ENCODE results near the gene MRFAP1L1. TPM values are rescaled to one million over a fixed set of nuclear protein-coding genes. Genes with fewer than 3 reads are reported as not detected.

Gene MRFAP1L1
- total and polyA plus RNA-seq, 2 donors from 2014 or later, result 57.1 to 69.1 TPM

DNA sequence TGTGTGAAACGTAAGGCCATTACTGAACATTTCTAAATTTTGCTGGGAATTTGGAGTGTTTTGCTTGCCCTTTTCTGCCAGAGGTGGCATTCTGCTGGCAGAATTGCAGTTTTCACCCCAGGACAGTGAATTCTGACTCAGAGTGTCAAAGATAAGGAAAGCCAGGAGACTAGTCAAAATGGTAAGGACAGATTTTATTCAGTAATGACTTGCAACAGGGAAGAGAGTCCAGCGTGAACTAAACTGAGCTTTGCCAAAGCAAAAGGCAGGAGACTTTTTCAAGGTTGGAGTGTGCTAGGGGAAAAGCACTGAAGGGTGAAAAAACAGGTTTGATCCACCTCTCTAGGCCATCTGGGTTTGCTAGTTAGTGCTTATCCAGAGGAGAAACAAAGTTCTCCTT is 49.8 kb downstream of the MRFAP1L1 start:
- H3K9ac ChIP-seq (ENCODE audit: low read length in 3 of 3), result no peak overlapping the region
- FAIRE-seq, result no peak

DNA sequence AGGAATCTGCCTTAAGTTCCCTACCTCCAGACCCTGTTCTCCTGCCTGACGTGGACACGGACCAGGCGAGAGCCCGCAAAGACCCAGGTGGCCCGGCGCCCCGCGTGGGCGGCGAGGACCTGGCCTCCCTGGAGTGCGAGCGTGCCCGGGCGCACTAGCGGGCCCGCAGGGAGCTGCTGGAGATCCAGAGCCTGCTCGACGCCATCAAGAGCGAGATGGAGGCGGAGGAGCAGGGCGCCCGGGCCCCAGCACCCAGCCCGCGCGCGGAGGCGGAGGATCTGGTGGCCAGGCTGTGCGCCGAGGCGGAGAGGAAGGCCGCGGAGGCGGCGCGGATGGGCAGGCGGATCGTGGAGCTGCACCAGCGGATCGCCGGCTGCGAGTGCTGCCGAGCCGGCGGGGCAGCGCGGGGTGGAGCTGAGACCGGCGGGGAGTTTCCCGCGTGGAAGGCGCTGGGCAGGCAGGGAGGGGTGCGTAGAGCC is 51.0 kb downstream of the MRFAP1L1 start:
- DNase-seq (peak in 4 of 5 donors; percentile 37 to 84 (median 56)), FAIRE-seq (no peak)
- no peaks in the 10 kb centered on the region for H3K9me3 ChIP-seq (ENCODE audit: control insufficient read depth in 2 of 3, insufficient read depth in 1 of 3, low read length in 3 of 3)
- peaks cover 0 to 6% (median 0%) of the 10 kb centered on the region in 3 donors for H3K4me1 ChIP-seq (ENCODE audit: control insufficient read depth in 2 of 3, insufficient read depth in 2 of 3, low read depth in 1 of 3, low read length in 3 of 3)
- peak overlapping the region; percentile 21 to 46 (median 42) for H3K4me3 ChIP-seq (ENCODE audit: low read length in 3 of 3)
- no peaks in the 10 kb centered on the region for H3K36me3 ChIP-seq (ENCODE audit: control insufficient read depth in 2 of 3, insufficient read depth in 3 of 3, low read length in 3 of 3)
- TF ChIP-seq, protein P1, sequence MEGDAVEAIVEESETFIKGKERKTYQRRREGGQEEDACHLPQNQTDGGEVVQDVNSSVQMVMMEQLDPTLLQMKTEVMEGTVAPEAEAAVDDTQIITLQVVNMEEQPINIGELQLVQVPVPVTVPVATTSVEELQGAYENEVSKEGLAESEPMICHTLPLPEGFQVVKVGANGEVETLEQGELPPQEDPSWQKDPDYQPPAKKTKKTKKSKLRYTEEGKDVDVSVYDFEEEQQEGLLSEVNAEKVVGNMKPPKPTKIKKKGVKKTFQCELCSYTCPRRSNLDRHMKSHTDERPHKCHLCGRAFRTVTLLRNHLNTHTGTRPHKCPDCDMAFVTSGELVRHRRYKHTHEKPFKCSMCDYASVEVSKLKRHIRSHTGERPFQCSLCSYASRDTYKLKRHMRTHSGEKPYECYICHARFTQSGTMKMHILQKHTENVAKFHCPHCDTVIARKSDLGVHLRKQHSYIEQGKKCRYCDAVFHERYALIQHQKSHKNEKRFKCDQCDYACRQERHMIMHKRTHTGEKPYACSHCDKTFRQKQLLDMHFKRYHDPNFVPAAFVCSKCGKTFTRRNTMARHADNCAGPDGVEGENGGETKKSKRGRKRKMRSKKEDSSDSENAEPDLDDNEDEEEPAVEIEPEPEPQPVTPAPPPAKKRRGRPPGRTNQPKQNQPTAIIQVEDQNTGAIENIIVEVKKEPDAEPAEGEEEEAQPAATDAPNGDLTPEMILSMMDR (IDR thresholded peaks at IDR 0.05; ENCODE audit: borderline replicate concordance, extremely low read depth, insufficient read depth), result no peak
- no peak overlapping the region for H3K27ac ChIP-seq (ENCODE audit: low read depth in 2 of 2, low read length in 2 of 2)
- H3K27me3 ChIP-seq (ENCODE audit: control insufficient read depth, insufficient read depth, low read length), result peaks cover 5% of the 10 kb centered on the region
- intact Hi-C loops (cut with DNase I), result no loop called here
- peak overlapping the region in 1 of 3 donors; percentile 39 for H3K9ac ChIP-seq (ENCODE audit: low read length in 3 of 3)

More for the DNA sequence above, 49.8 kb downstream of the MRFAP1L1 start:
- Histone ChIP-seq H3K36me3 (ENCODE audit: control insufficient read depth in 2 of 3, insufficient read depth in 3 of 3, low read length in 3 of 3) (no peaks in the 10 kb centered on the region), H3K27me3 (ENCODE audit: control insufficient read depth, insufficient read depth, low read length) (peaks cover 9% of the 10 kb centered on the region), H3K4me3 (ENCODE audit: low read length in 3 of 3) (no peak overlapping the region), H3K9me3 (ENCODE audit: control insufficient read depth in 2 of 3, insufficient read depth in 1 of 3, low read length in 3 of 3) (peaks cover 0 to under 1% (median 0%) of the 10 kb centered on the region in 3 donors), H3K4me1 (ENCODE audit: control insufficient read depth in 2 of 3, insufficient read depth in 2 of 3, low read depth in 1 of 3, low read length in 3 of 3) (peaks cover 0 to 9% (median 2%) of the 10 kb centered on the region in 3 donors), H3K27ac (ENCODE audit: low read depth in 2 of 2, low read length in 2 of 2) (no peak overlapping the region)
- intact Hi-C loops (cut with DNase I), result no loop called here
- peak in 1 of 5 donors; percentile 37 for DNase-seq
- TF ChIP-seq, protein P1 (IDR thresholded peaks at IDR 0.05; ENCODE audit: borderline replicate concordance, extremely low read depth, insufficient read depth), result no peak

DNA sequence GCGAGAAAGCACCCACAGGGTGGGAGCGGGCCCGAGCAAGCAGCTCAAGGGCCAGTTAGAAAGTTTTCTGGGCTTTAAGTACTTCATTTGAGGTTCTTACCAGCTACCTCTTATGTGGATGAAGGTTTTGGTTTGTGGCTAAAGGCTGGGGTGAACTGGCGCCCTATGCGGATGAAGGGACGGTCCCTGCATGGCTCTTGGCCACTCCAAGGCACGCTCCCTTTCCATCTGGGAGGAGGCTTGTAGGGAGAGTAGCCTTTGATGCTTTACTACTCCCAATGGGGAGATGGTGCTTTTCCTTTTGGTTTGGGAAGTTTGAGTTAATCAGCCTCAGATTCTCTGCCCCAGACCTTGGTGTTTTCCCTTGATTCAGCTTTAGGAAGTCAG is 51.5 kb downstream of the MRFAP1L1 start:
- H3K4me1 ChIP-seq (ENCODE audit: control insufficient read depth in 2 of 3, insufficient read depth in 2 of 3, low read depth in 1 of 3, low read length in 3 of 3), result peaks cover 0 to 6% (median 0%) of the 10 kb centered on the region in 3 donors
- H3K36me3 ChIP-seq (ENCODE audit: control insufficient read depth in 2 of 3, insufficient read depth in 3 of 3, low read length in 3 of 3), result no peaks in the 10 kb centered on the region
- no peak overlapping the region for H3K9ac ChIP-seq (ENCODE audit: low read length in 3 of 3)
- FAIRE-seq (no peak), DNase-seq (no peak)
- H3K27me3 ChIP-seq (ENCODE audit: control insufficient read depth, insufficient read depth, low read length), result peaks cover 2% of the 10 kb centered on the region
- peak overlapping the region in 1 of 3 donors; percentile 46 for H3K4me3 ChIP-seq (ENCODE audit: low read length in 3 of 3)
- TF ChIP-seq, protein P1 (IDR thresholded peaks at IDR 0.05; ENCODE audit: borderline replicate concordance, extremely low read depth, insufficient read depth), result no peak
- H3K9me3 ChIP-seq (ENCODE audit: control insufficient read depth in 2 of 3, insufficient read depth in 1 of 3, low read length in 3 of 3), result no peaks in the 10 kb centered on the region
- H3K27ac ChIP-seq (ENCODE audit: low read depth in 2 of 2, low read length in 2 of 2), result no peak overlapping the region
- intact Hi-C loops (cut with DNase I), result no loop called here

Other genes with a start within 250 kb of the MRFAP1L1 start
- 0.82 TPM for gene PPP2R2C, start 237.3 kb downstream of the MRFAP1L1 start, total RNA-seq
- gene PPP2R2C, start 237.3 kb downstream of the MRFAP1L1 start, polyA plus RNA-seq (ENCODE audit: insufficient read depth, low read depth, low replicate concordance), result 0.39 TPM
- gene MAN2B2, start 134.7 kb downstream of the MRFAP1L1 start, total RNA-seq, result 34.3 TPM
- 19.9 TPM for gene MAN2B2, start 134.7 kb downstream of the MRFAP1L1 start, polyA plus RNA-seq (ENCODE audit: insufficient read depth, low read depth, low replicate concordance)
- 264 TPM for gene MRFAP1, start 69.2 kb downstream of the MRFAP1L1 start, total RNA-seq
- gene MRFAP1, start 69.2 kb downstream of the MRFAP1L1 start, polyA plus RNA-seq (ENCODE audit: insufficient read depth, low read depth, low replicate concordance), result 406 TPM
- not detected for gene S100P, start 16.0 kb downstream of the MRFAP1L1 start, total RNA-seq
- not detected for gene S100P, start 16.0 kb downstream of the MRFAP1L1 start, polyA plus RNA-seq (ENCODE audit: insufficient read depth, low read depth, low replicate concordance)
- gene BLOC1S4, start 6.3 kb upstream of the MRFAP1L1 start, total RNA-seq, result 14.2 TPM
- gene BLOC1S4, start 6.3 kb upstream of the MRFAP1L1 start, polyA plus RNA-seq (ENCODE audit: insufficient read depth, low read depth, low replicate concordance), result 12.3 TPM
- gene KIAA0232, start 72.9 kb upstream of the MRFAP1L1 start, total RNA-seq, result 39.9 TPM
- gene KIAA0232, start 72.9 kb upstream of the MRFAP1L1 start, polyA plus RNA-seq (ENCODE audit: insufficient read depth, low read depth, low replicate concordance), result 14.0 TPM
- 77.7 TPM for gene TBC1D14, start 200.0 kb upstream of the MRFAP1L1 start, total RNA-seq
- gene TBC1D14, start 200.0 kb upstream of the MRFAP1L1 start, polyA plus RNA-seq (ENCODE audit: insufficient read depth, low read depth, low replicate concordance), result 44.9 TPM

Measured in kidney (tissue), 14 donors.